IMR-90 (cell line): ENCODE results near the gene NFILZ. TPM values are rescaled to one million over a fixed set of nuclear protein-coding genes. Genes with fewer than 3 reads are reported as not detected.

ENCODE experiments used
- ATAC-seq: fragments of 200-7000 bp; cut with Tn5 transposase; 2 replicates; pipeline ENCODE4 v1.9.1; 2020; ENCODE audit warnings: low read depth, mild to moderate bottlenecking, moderate library complexity
- BruUV-seq: library from RNA; stranded (reverse); fragments of 400-500 nt; replicated peaks from 2 replicates; lab custom pipeline; 2021; lab: Mats Ljungman, UMichigan
- CTCF ChIA-PET: fragments of 300-600 bp; formaldehyde crosslinking; extraction: SDS; loops from one replicate; lab custom pipeline; 2021; ENCODE audit warnings: antibody characterized with exemption; lab: Yijun Ruan, JAX
- POLR2A ChIA-PET: fragments of 300-600 bp; sonication (Branson Sonifier 250); formaldehyde crosslinking; loops from one replicate; lab custom pipeline; 2022; ENCODE audit warnings: antibody characterized with exemption; ENCODE audit not compliant: unreplicated experiment; lab: Charles Lee
- DNase-seq: peaks from one replicate; pipeline ENCODE4 v3.0.0; 2013
- H2AFZ ChIP-seq: replicated peaks from 2 replicates; pipeline ENCODE3; 2013; ENCODE audit warnings: low read length, mild to moderate bottlenecking; ENCODE audit not compliant: poor library complexity
- H2AK5ac ChIP-seq: 2 replicates; pipeline ENCODE4 v1.6.1; 2013; ENCODE audit warnings: low read depth, low read length, inconsistent platforms
- H2AK9ac ChIP-seq: replicated peaks from 2 replicates; pipeline ENCODE3; 2013; ENCODE audit warnings: mild to moderate bottlenecking, low read depth, low read length, moderate library complexity; ENCODE audit not compliant: poor library complexity
- H2BK120ac ChIP-seq: 2 replicates; pipeline ENCODE4 v1.6.1; 2013; ENCODE audit warnings: low read depth, low read length, inconsistent platforms
- H2BK15ac ChIP-seq: 3 replicates; pipeline ENCODE4 v1.6.1; 2013; ENCODE audit warnings: low read depth, low read length, inconsistent platforms
- H2BK20ac ChIP-seq: 2 replicates; pipeline ENCODE4 v1.6.1; 2013; ENCODE audit warnings: low read depth, mild to moderate bottlenecking, inconsistent platforms, low read length, moderate library complexity
- H2BK5ac ChIP-seq: 2 replicates; pipeline ENCODE4 v1.6.1; 2013; ENCODE audit warnings: mild to moderate bottlenecking, low read depth, low read length, inconsistent platforms; ENCODE audit not compliant: poor library complexity, severe bottlenecking
- H3K14ac ChIP-seq: replicated peaks from 2 replicates; pipeline ENCODE4 v1.6.1; 2013; ENCODE audit warnings: low read depth, low read length, inconsistent platforms
- H3K18ac ChIP-seq: 2 replicates; pipeline ENCODE4 v1.6.1; 2013; ENCODE audit warnings: low read depth, low read length, control low read depth
- H3K23ac ChIP-seq: 2 replicates; pipeline ENCODE4 v1.6.1; 2013; ENCODE audit warnings: low read depth, low read length, inconsistent platforms
- H3K27ac ChIP-seq: 2 replicates; pipeline ENCODE4 v1.5.1; 2013; ENCODE audit warnings: mild to moderate bottlenecking, control low read depth, low read length; ENCODE audit not compliant: insufficient read depth
- H3K27me3 ChIP-seq: 2 replicates; pipeline ENCODE4 v1.6.1; 2013; ENCODE audit warnings: low read length; ENCODE audit not compliant: control insufficient read depth, insufficient read depth
- H3K36me3 ChIP-seq: 2 replicates; pipeline ENCODE4 v1.6.1; 2013; ENCODE audit warnings: low read length, mixed read lengths; ENCODE audit not compliant: control insufficient read depth, insufficient read depth
- H3K4ac ChIP-seq: 2 replicates; pipeline ENCODE4 v1.6.1; 2013; ENCODE audit warnings: low read depth, low read length, inconsistent platforms
- H3K4me1 ChIP-seq: 2 replicates; pipeline ENCODE4 v1.6.1; 2013; ENCODE audit warnings: low read length, mixed read lengths; ENCODE audit not compliant: control insufficient read depth, insufficient read depth
- H3K4me2 ChIP-seq: 2 replicates; pipeline ENCODE4 v1.6.1; 2013; ENCODE audit warnings: low read depth, mild to moderate bottlenecking, control low read depth, low read length, moderate library complexity
- H3K4me3 ChIP-seq: 2 replicates; pipeline ENCODE4 v1.5.1; 2013; ENCODE audit warnings: low read depth, mild to moderate bottlenecking, control low read depth, low read length, moderate library complexity; ENCODE audit not compliant: insufficient read depth
- H3K56ac ChIP-seq: 2 replicates; pipeline ENCODE4 v1.6.1; 2013; ENCODE audit warnings: low read length, inconsistent platforms; ENCODE audit not compliant: insufficient read depth; ENCODE audit errors: extremely low read depth
- H3K79me1 ChIP-seq, 2 experiments: 2 replicates each; pipeline ENCODE4 v1.6.1; 2013; ENCODE audit warnings: low read length in 2 of 2, inconsistent platforms in 1 of 2, low read depth in 1 of 2
- H3K9ac ChIP-seq: 2 replicates; pipeline ENCODE4 v1.6.1; 2013; ENCODE audit warnings: low read depth, low read length, control low read depth
- H3K9me1 ChIP-seq: 2 replicates; pipeline ENCODE4 v1.6.1; 2013; ENCODE audit warnings: low read length, inconsistent platforms; ENCODE audit not compliant: insufficient read depth
- H3K9me3 ChIP-seq: 2 replicates; pipeline ENCODE4 v1.6.1; 2013; ENCODE audit warnings: low read length; ENCODE audit not compliant: control insufficient read depth, insufficient read depth
- H4K20me1 ChIP-seq: 2 replicates; pipeline ENCODE4 v1.6.1; 2013; ENCODE audit warnings: low read length, inconsistent platforms; ENCODE audit not compliant: insufficient read depth
- H4K5ac ChIP-seq: 2 replicates; pipeline ENCODE4 v1.6.1; 2013; ENCODE audit warnings: mild to moderate bottlenecking, low read depth, low read length, control low read depth
- H4K8ac ChIP-seq, 2 experiments: 2 replicates each; pipeline ENCODE4 v1.6.1; 2013; ENCODE audit warnings: low read depth in 2 of 2, low read length in 2 of 2, control low read depth in 1 of 2, inconsistent platforms in 1 of 2
- H4K91ac ChIP-seq: 2 replicates; pipeline ENCODE4 v1.6.1; 2013; ENCODE audit warnings: low read depth, low read length, inconsistent platforms; ENCODE audit not compliant: insufficient read depth
- CEBPB ChIP-seq: IDR thresholded peaks from 2 replicates; pipeline ENCODE4 v1.6.1; 2012; ENCODE audit warnings: low read depth, low read length, improper control_type of control experiment
- CTCF ChIP-seq: conservative IDR thresholded peaks from 2 replicates; pipeline ENCODE4 v1.5.1; 2012; ENCODE audit warnings: mild to moderate bottlenecking, low read depth, low read length, improper control_type of control experiment
- FOS ChIP-seq: fragments of 150-350 bp; IDR thresholded peaks from 2 replicates; pipeline ENCODE4 v1.6.1; 2016; ENCODE audit warnings: low read depth, low read length
- MAZ ChIP-seq: IDR thresholded peaks from 2 replicates; pipeline ENCODE4 v1.6.1; 2012; ENCODE audit warnings: low read depth, mild to moderate bottlenecking, low read length, improper control_type of control experiment, moderate library complexity, borderline replicate concordance
- MXI1 ChIP-seq: IDR thresholded peaks from 2 replicates; pipeline ENCODE4 v1.6.1; 2012; ENCODE audit warnings: low read depth, mild to moderate bottlenecking, low read length, moderate library complexity, borderline replicate concordance
- NFE2L2 ChIP-seq: fragments of 150-350 bp; IDR thresholded peaks from 2 replicates; pipeline ENCODE4 v1.6.1; 2016; ENCODE audit warnings: low read depth, mild to moderate bottlenecking, low read length
- USF2 ChIP-seq: fragments of 150-350 bp; IDR thresholded peaks from 2 replicates; pipeline ENCODE4 v1.6.1; 2017; ENCODE audit warnings: mild to moderate bottlenecking, antibody characterized with exemption, low read length, low read depth
- WGBS, 2 experiments: methylation state at CpG; one replicate each; pipeline versions ENCODE4 v1.1.5 to v1.1.7; 2013; ENCODE audit warnings: missing lambda C conversion rate in 2 of 2; ENCODE audit not compliant: insufficient read length in 1 of 2; ENCODE audit errors: extremely low coverage in 2 of 2; 5-methylcytosine and 5-hydroxymethylcytosine counted together
- dilution Hi-C: fragments of 300-500 bp; cut with HindIII; formaldehyde crosslinking; loops from one replicate; pipeline ENCODE4 v1.14.3; 2018; ENCODE audit warnings: low sequenced_read_pairs; ENCODE audit not compliant: unreplicated experiment
- in situ Hi-C: fragments of 300-500 bp; cut with MboI; formaldehyde crosslinking; loops from 3 replicates; pipeline ENCODE4 v1.14.3; 2019; ENCODE audit warnings: low sequenced_read_pairs, inconsistent platforms, mixed read lengths
- intact Hi-C: fragments of 100-400 bp; cut with micrococcal nuclease; formaldehyde crosslinking; loops from 2 replicates; pipeline ENCODE4 v1.10.0; 2022
- polyA plus RNA-seq, 3 experiments: library from polyadenylated mRNA; depleted of rRNA; stranded (reverse); fragments of >200 nt; gene quantifications; 2 replicates each; pipeline ENCODE4 v1.2.3, GENCODE V29; 2012; ENCODE audit warnings: low replicate concordance in 1 of 3
- total RNA-seq: library from RNA; depleted of rRNA; stranded (reverse); fragments of >200 nt; gene quantifications from 2 replicates; pipeline ENCODE4 v1.2.3, GENCODE V29; 2012

NFILZ gene
- total and polyA plus RNA-seq, 2 of the 4 experiments (the other 2 are of a cell fraction): not detected

- no TSS peak for BruUV-seq
- H3K9ac ChIP-seq: no peak overlapping the region
- H3K9me1 ChIP-seq: no peaks in the 10 kb centered on the region
- H3K36me3 ChIP-seq: no peaks in the 10 kb centered on the region
- H4K91ac ChIP-seq: no peak overlapping the region
- 8% methylated on average over 2 of the region's 11 CpGs; no CpG with 5 or more reads in 1 of the 2 experiments for WGBS, 2 experiments
- H4K5ac ChIP-seq: no peak overlapping the region; the same call in 1 of the 2 replicates
- H4K20me1 ChIP-seq: no peaks in the 10 kb centered on the region
- no peak overlapping the region for H2AK5ac ChIP-seq
- dilution Hi-C loops: no loop called here
- H2BK20ac ChIP-seq: no peak overlapping the region
- no peak overlapping the region for H2BK5ac ChIP-seq
- H2AFZ ChIP-seq: peak overlapping the region; percentile 63
- no peaks in the 10 kb centered on the region for H3K79me1 ChIP-seq
- H3K4me2 ChIP-seq: no peak overlapping the region
- no peak overlapping the region for H2AK9ac ChIP-seq
- H3K4ac ChIP-seq: no peak overlapping the region
- H3K18ac ChIP-seq: peak overlapping the region; percentile 7; the same call in 1 of the 2 replicates
- ChIA-PET POLR2A (no interaction called here), CTCF (interaction anchor here (1.1 kb wide), 1 partner anchor 10 kb away, joined by 5 read pairs; no protein-coding TSS in a partner anchor)
- H2BK15ac ChIP-seq: no peak overlapping the region
- no peaks in the 10 kb centered on the region for H3K27me3 ChIP-seq
- TF ChIP-seq FOS: no peak
- no peak for TF ChIP-seq MXI1
- no peak for TF ChIP-seq USF2
- no peak for TF ChIP-seq NFE2L2
- TF ChIP-seq CEBPB: no peak
- TF ChIP-seq CTCF: no peak
- TF ChIP-seq MAZ: no peak
- in situ Hi-C loops: no loop called here
- H2BK120ac ChIP-seq: no peak overlapping the region
- ATAC-seq (peak; percentile 93), DNase-seq (peak; percentile 36)
- no peak overlapping the region for H3K56ac ChIP-seq
- no peak overlapping the region for H3K23ac ChIP-seq
- H4K8ac ChIP-seq: no peak overlapping the region
- peaks cover 6% of the 10 kb centered on the region for H3K9me3 ChIP-seq
- no peak overlapping the region for H3K14ac ChIP-seq
- H3K27ac ChIP-seq: no peak overlapping the region
- H3K4me3 ChIP-seq: no peak overlapping the region
- intact Hi-C loops: no loop called here
- peaks cover 2% of the 10 kb centered on the region; the same call in 1 of the 2 replicates for H3K4me1 ChIP-seq
Measured at GRCh38 chr19:8631425-8631819, 989 bp downstream of the NFILZ start.
